ENCODE measurements around the gene SLC44A3. TPM values are rescaled to one million over a fixed set of nuclear protein-coding genes. Genes with fewer than 3 reads are reported as not detected.
A peak's percentile ranks its signal among the peaks of the same experiment; 100 is the strongest.

SLC44A3 gene
- total RNA-seq, 1 donor from 2014 or later: 19.3 TPM

DNA sequence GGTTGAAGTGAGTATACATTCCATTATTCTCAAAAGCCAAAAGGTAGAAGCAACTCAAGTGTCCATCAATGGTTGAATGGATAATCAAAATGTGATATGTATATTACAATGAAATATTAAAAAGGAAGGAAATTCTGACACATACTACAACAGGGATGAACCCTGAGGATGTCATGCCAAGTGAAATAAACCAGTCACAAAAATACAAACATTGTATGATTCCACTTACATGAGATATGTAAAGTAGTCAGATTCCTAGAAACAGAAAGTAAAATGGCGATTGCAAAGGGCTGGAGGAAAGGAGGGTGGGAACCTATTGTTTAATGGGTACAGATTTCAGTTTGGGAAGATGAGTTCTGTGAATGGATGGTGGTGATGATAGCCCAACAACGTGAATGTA is 5.8 kb downstream of the SLC44A3 start:
- Histone ChIP-seq H3K36me3 (no peaks in the 10 kb centered on the region), H3K27me3 (ENCODE audit: low read depth) (no peaks in the 10 kb centered on the region), H3K4me1 (peaks cover 6% of the 10 kb centered on the region), H3K4me3 (no peak overlapping the region), H3K27ac (no peak overlapping the region), H3K9me3 (no peaks in the 10 kb centered on the region)
- DNase-seq (no peak), ATAC-seq (no peak)
- TF ChIP-seq, protein P1, sequence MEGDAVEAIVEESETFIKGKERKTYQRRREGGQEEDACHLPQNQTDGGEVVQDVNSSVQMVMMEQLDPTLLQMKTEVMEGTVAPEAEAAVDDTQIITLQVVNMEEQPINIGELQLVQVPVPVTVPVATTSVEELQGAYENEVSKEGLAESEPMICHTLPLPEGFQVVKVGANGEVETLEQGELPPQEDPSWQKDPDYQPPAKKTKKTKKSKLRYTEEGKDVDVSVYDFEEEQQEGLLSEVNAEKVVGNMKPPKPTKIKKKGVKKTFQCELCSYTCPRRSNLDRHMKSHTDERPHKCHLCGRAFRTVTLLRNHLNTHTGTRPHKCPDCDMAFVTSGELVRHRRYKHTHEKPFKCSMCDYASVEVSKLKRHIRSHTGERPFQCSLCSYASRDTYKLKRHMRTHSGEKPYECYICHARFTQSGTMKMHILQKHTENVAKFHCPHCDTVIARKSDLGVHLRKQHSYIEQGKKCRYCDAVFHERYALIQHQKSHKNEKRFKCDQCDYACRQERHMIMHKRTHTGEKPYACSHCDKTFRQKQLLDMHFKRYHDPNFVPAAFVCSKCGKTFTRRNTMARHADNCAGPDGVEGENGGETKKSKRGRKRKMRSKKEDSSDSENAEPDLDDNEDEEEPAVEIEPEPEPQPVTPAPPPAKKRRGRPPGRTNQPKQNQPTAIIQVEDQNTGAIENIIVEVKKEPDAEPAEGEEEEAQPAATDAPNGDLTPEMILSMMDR (IDR thresholded peaks at IDR 0.05): no peak
- intact Hi-C loops (cut with DNase I): no loop called here

DNA sequence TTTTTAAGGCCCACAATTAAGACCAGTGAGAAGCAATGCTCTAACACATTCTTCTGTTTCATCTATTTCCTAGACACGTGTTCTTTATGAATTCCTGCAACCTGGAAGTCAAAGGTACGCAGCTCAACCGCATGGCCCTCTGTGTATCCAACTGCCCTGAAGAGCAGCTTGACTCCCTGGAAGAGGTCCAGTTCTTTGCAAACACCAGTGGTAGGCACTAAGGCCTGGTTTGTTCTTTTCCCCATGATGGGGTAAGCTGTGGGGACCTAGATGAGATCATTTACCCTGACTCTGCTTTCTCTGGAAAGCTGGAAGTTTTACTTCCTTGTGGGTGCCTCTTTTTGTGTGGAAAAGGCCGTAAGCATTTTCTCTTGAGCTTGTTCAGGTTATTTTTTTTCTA is 7.3 kb downstream of the SLC44A3 start:
- Histone ChIP-seq H3K9me3 (no peaks in the 10 kb centered on the region), H3K4me1 (no peaks in the 10 kb centered on the region), H3K4me3 (no peak overlapping the region), H3K27ac (no peak overlapping the region), H3K27me3 (ENCODE audit: low read depth) (no peaks in the 10 kb centered on the region), H3K36me3 (no peaks in the 10 kb centered on the region)
- ATAC-seq (peak; percentile 60 to 64), DNase-seq (no peak)
- intact Hi-C loops (cut with DNase I): no loop called here
- TF ChIP-seq, protein P1 (IDR thresholded peaks at IDR 0.05): no peak

DNA sequence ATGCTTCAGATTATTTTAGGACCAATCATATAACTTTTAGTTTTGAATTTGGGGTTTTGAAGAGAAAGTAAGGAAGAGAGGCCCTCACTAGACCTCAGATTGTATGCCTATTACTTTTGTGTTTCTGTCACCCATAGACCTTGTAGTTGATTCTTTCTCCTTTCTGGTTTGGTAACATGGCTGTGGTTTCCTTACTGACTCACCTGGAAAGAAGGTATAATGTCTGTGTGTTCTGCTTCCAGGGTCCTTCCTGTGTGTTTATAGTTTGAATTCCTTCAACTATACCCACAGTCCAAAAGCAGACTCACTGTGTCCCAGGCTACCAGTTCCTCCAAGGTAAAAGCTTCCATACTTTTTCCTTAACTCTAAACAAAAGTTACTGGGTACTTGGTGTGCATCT is 8.1 kb downstream of the SLC44A3 start:
- H3K4me1 ChIP-seq: no peaks in the 10 kb centered on the region
- ATAC-seq: no peak
- no peak for DNase-seq
- no peak overlapping the region for H3K4me3 ChIP-seq
- no peaks in the 10 kb centered on the region for H3K9me3 ChIP-seq
- H3K27ac ChIP-seq: no peak overlapping the region
- no peaks in the 10 kb centered on the region for H3K27me3 ChIP-seq (ENCODE audit: low read depth)
- intact Hi-C loops (cut with DNase I): no loop called here
- TF ChIP-seq, protein P1 (IDR thresholded peaks at IDR 0.05): no peak
- no peaks in the 10 kb centered on the region for H3K36me3 ChIP-seq

DNA sequence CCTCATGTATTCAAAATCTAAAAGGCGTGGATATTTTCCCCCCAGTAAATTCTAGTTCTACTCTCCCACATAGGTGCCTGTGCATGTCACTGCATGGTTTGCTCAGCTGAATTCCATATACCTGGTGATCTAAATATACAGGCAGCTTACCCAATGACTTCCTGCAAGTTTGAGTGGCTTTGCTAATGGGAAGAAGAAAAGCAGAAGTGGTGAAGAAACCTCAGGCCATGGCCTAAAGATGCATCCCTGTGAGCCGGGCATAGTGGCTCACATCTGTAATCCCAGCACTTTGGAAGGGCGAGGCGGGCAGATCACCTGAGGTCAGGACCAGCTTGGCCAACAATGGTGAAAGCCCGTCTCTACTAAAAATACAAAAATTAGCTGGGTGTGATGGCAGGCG is 11.5 kb downstream of the SLC44A3 start:
- no peaks in the 10 kb centered on the region for H3K9me3 ChIP-seq
- H3K4me3 ChIP-seq: no peak overlapping the region
- DNase-seq: no peak
- intact Hi-C loops (cut with DNase I): no loop called here
- TF ChIP-seq, protein P1 (IDR thresholded peaks at IDR 0.05): no peak
- peak in 1 of 2 donors; percentile 58 for ATAC-seq
- H3K4me1 ChIP-seq: no peaks in the 10 kb centered on the region
- H3K36me3 ChIP-seq: no peaks in the 10 kb centered on the region
- no peak overlapping the region for H3K27ac ChIP-seq
- no peaks in the 10 kb centered on the region for H3K27me3 ChIP-seq (ENCODE audit: low read depth)

DNA sequence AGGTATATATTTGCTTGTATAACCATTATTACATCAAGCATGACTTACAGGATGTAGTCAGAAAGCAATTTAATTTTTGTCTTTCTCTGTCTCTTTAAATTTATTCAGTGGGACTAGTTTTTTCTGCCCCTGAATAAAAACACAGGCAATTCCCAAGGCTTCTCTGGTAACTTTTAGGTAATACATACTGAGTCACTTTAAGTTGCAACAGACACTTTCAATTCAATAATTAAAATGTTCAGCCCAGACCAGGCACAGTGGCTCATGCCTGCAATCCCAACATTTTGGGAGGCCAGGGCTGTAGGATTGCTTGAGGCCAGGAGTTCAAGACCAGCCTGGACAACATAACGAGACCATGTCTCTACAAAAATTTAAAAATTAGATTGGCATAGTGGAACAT is 12.3 kb downstream of the SLC44A3 start:
- ATAC-seq (no peak), DNase-seq (no peak)
- no peaks in the 10 kb centered on the region for H3K36me3 ChIP-seq
- TF ChIP-seq, protein P1 (IDR thresholded peaks at IDR 0.05): no peak
- H3K4me1 ChIP-seq: no peaks in the 10 kb centered on the region
- no peak overlapping the region for H3K4me3 ChIP-seq
- intact Hi-C loops (cut with DNase I): no loop called here
- no peaks in the 10 kb centered on the region for H3K27me3 ChIP-seq (ENCODE audit: low read depth)
- H3K9me3 ChIP-seq: no peaks in the 10 kb centered on the region
- no peak overlapping the region for H3K27ac ChIP-seq

Measured in lower lobe of right lung (tissue), 2 donors.